ENCODE results near the gene EEA1. TPM values are rescaled to one million over a fixed set of nuclear protein-coding genes. Genes with fewer than 3 reads are reported as not detected.

The EEA1 gene
- total and polyA plus RNA-seq, 9 donors, result 5.0 to 41.1 (median 32.1) TPM

GRCh38 chr12:92955997-92956663 lies 27.0 kb upstream of the EEA1 start:
- DNase-seq, result no peak
- intact Hi-C loops (cut with DNase I), result no loop called here
- Histone ChIP-seq H3K36me3 (no peaks in the 10 kb centered on the region), H3K9me3 (peaks cover 0 to 4% of the 10 kb centered on the region in 2 donors), H3K4me3 (no peak overlapping the region), H3K4me1 (ENCODE audit: insufficient read depth) (no peaks in the 10 kb centered on the region), H3K27me3 (no peaks in the 10 kb centered on the region), H3K27ac (no peak overlapping the region)
- WGBS, 3 donors, result 56 to 63% (median 57%) methylated on average over 2 of the region's 2 CpGs
- TF ChIP-seq CTCF (IDR thresholded peaks at IDR 0.05) (no peak), EP300 (IDR thresholded peaks at IDR 0.05) (no peak), POLR2A (IDR thresholded peaks at IDR 0.05) (no peak)

- peaks cover 0 to 4% of the 10 kb centered on the region in 2 donors for H3K9me3 ChIP-seq
- no peak overlapping the region for H3K27ac ChIP-seq
- no peak for DNase-seq
- H3K4me1 ChIP-seq (ENCODE audit: insufficient read depth), result no peaks in the 10 kb centered on the region
- TF ChIP-seq POLR2A (IDR thresholded peaks at IDR 0.05) (no peak), CTCF (IDR thresholded peaks at IDR 0.05) (no peak), EP300 (IDR thresholded peaks at IDR 0.05) (no peak)
- WGBS, 3 donors, result 84 to 96% (median 85%) methylated on average over 5 of the region's 5 CpGs
- intact Hi-C loops (cut with DNase I), result no loop called here
- no peaks in the 10 kb centered on the region for H3K36me3 ChIP-seq
- no peaks in the 10 kb centered on the region for H3K27me3 ChIP-seq
- no peak overlapping the region for H3K4me3 ChIP-seq
Observed at GRCh38 chr12:92953747-92954146, 24.7 kb upstream of the EEA1 start.

GRCh38 chr12:92952394-92952793 lies 23.3 kb upstream of the EEA1 start:
- Histone ChIP-seq H3K4me3 (no peak overlapping the region), H3K27ac (no peak overlapping the region), H3K4me1 (ENCODE audit: insufficient read depth) (no peaks in the 10 kb centered on the region), H3K36me3 (no peaks in the 10 kb centered on the region), H3K27me3 (no peaks in the 10 kb centered on the region), H3K9me3 (peaks cover 0 to 4% of the 10 kb centered on the region in 2 donors)
- intact Hi-C loops (cut with DNase I), result no loop called here
- TF ChIP-seq CTCF (IDR thresholded peaks at IDR 0.05), result no peak
- no peak for TF ChIP-seq EP300 (IDR thresholded peaks at IDR 0.05)
- TF ChIP-seq POLR2A (IDR thresholded peaks at IDR 0.05), result no peak
- no peak for DNase-seq
- WGBS, 3 donors, result 25 to 41% (median 26%) methylated on average over 7 of the region's 7 CpGs

GRCh38 chr12:92951006-92951405 lies 21.9 kb upstream of the EEA1 start:
- no peak overlapping the region for H3K27ac ChIP-seq
- H3K4me3 ChIP-seq, result no peak overlapping the region
- 89 to 98% (median 95%) methylated on average over 4 of the region's 4 CpGs for WGBS, 3 donors
- no peaks in the 10 kb centered on the region for H3K4me1 ChIP-seq (ENCODE audit: insufficient read depth)
- no peaks in the 10 kb centered on the region for H3K27me3 ChIP-seq
- DNase-seq, result no peak
- no peaks in the 10 kb centered on the region for H3K36me3 ChIP-seq
- peaks cover 0 to 4% of the 10 kb centered on the region in 2 donors for H3K9me3 ChIP-seq
- intact Hi-C loops (cut with DNase I), result no loop called here
- TF ChIP-seq POLR2A (IDR thresholded peaks at IDR 0.05), result no peak
- TF ChIP-seq CTCF (IDR thresholded peaks at IDR 0.05), result no peak
- TF ChIP-seq EP300 (IDR thresholded peaks at IDR 0.05), result no peak
